Breast epithelium (tissue), 3 donors: Measurements from ENCODE around the gene GIMD1.

ENCODE experiments used
- CTCF ChIP-seq, 3 donors: fragments of 450-650 bp; IDR thresholded peaks; one replicate each; pipeline ENCODE4 v1.5.1; 2016 to 2017; ENCODE audit warnings: antibody characterized with exemption in 3 of 3, mild to moderate bottlenecking in 3 of 3, moderate library complexity in 3 of 3
- POLR2A ChIP-seq: fragments of 450-650 bp; IDR thresholded peaks from one replicate; pipeline ENCODE4 v1.6.1; 2016; ENCODE audit warnings: antibody characterized with exemption, mild to moderate bottlenecking, moderate library complexity
- POLR2AphosphoS5 ChIP-seq, 3 donors: sonication (generic); formaldehyde crosslinking; IDR thresholded peaks; one replicate each; pipeline ENCODE4 v1.6.1; 2017; ENCODE audit warnings: antibody characterized with exemption in 3 of 3

GRCh38 chr4:106355193-106355592 is 13.4 kb downstream of the GIMD1 start:
- TF ChIP-seq CTCF (IDR thresholded peaks at IDR 0.05) (no peak), POLR2A (no peak), POLR2AphosphoS5 (IDR thresholded peaks at IDR 0.05) (no peak)
